HG03460 (cell line): ENCODE data around the gene MEIS2.

Source experiments
- ATAC-seq: cut with Tn5 transposase; IDR thresholded peaks from one replicate; pipeline ENCODE4 v1.9.1; 2021; ENCODE audit not compliant: unreplicated experiment

MEIS2 gene

DNA sequence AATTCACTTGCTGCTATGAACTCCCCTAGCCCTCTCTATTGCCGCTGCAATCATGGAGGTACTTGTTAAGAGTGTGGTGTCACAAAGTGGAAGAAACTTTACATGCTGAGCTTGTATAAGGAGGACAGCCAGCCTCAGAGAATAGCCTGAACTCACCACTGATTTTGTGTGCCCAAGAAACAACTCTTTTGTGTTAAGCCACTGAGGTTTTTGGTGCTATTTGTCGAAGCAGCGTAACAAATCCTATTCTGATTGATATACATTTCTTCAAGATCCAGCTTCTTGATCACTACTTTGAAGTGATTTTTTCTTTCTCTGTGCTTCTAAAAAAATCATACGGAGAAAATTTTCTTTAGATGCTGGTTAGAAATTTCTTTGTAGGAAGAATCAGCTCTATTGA, 132.4 kb downstream of the MEIS2 start:
- no peak for ATAC-seq

DNA sequence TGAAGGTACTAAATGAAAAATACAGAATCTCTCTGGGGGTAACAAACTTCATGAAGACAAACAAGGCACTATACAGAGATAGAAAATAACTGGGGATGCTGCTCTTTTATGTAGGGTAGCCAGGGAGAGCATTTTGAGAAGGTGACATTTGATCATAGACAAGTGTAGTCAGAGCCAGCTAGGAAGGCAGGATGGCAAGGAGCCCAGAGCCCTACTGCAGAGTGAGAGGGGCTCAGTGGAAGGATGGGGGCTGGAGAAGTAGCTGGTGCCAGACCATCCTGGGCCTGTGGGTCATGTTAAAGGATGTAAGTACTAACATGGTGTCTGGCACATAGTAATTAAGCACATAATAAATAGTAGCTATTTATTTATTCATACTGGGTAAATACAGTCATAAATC, 133.6 kb downstream of the MEIS2 start:
- no peak for ATAC-seq

DNA sequence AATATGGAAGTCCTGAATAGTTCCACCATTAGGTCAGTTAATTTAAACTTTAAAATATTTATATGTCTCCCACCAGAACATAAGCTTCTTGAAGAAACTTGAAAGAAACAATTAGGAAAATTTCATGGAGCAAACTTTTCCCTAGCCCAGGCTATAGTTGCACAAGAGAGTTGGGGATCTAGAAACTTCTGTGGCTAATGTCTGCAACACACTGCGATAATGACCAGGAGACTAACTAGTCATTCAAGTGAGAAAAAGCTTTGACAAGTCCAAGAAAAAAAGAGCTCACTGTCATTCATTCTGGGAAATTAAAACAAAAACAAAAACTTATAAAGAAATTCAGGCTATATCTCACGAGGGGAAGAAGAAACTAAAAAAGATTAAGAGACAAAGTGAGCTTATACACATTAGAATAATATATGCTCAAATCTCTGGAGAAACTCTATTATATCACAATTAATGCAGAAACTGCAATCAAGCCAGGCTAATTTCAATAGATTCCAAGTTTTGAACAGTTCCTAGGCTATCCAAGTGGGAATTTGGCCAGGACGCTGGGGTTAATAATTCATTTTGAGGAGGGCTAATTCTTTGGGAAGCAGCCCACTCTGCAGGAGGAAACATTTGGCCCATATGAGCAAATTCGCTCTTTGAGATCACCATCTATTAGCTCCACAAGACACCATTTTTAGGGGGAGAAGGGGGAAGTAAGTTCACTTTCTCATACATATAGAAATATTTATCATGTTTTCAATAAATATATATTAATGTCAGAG, 134.6 kb downstream of the MEIS2 start:
- no peak for ATAC-seq

DNA sequence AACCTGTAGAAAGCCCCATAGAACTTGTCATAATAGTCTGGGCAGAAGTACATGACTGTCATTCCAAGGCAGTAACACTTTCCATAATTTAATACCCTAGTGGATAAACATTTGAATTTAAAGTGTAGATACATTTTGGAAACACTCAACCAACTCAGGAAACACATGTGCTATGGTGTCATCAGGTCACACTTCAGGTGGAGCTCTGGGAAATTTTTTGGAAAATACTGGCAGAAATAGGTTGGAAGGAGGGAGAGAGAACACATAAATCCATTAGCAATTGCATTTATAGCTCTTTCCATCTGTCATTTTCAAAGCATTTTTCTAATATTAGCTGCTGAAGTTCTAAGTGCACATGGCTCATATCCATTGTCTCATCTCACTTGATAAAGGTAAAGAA, 135.7 kb downstream of the MEIS2 start:
- ATAC-seq: no peak

DNA sequence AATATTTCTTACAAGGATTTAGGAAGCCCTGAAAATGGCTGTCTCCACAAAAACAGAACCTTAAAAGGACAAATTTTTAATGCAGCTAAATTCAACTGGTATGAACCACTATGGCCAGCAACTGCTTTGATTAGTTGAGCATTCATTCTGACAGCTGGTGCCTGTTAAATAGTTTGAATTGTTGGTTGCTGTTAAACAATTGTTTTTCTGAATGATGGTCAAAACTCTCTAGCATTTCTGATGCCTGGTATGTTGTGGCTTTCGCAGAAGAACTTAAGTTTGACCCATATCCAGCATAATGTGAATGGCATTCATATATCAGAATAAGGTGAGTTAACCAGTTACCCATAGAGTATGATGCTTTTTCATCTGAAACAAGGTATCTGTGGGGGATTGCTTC, 138.4 kb downstream of the MEIS2 start:
- no peak for ATAC-seq

DNA sequence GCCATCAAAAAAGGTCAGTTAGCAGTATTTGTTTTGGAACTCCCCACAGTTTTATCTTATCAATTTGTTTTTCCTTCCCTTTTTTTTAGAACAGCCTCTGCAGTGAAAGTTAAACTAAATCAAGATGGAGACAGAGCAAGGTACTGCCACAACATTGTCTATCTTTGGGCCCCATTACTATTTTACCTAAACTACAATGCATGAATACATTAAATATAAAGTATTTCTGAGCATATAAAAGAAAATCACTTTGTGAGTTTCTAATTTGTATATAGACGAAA, 139.5 kb downstream of the MEIS2 start:
- no peak for ATAC-seq

DNA sequence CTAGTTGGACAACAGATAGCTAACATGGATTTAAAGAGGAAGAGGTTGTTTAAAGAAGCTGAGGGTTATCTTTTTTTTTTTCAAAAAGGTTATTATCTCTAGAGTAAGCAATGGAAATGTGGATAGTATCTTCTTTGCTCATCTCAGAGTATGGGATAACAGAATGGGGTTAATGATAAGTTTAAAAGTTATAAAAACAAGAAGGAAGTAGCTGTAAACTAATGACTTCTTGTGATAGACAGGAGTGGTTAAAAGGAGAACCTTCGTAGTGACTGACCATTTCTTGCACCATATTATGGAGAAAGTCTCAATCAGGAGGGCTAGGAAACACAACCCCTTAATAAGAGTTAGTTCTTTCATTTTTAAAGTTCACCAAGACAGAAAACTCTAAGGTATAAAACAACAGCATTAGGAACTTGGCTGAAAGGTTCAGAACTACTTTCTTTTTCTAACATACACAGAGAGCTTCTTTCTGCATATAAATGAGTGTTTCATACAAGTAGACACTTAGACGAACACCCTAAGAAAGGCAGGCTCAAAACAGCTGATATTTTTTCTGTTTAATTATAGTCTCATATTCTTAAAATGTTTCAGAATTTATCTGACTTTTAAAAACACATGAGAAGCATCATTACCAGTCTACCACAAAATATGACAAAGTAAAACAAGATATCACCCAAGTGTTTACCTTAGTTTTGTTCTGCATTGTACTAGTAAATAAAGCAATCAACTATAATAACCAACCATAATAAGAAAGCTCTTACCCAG, 140.0 kb downstream of the MEIS2 start:
- no peak for ATAC-seq

DNA sequence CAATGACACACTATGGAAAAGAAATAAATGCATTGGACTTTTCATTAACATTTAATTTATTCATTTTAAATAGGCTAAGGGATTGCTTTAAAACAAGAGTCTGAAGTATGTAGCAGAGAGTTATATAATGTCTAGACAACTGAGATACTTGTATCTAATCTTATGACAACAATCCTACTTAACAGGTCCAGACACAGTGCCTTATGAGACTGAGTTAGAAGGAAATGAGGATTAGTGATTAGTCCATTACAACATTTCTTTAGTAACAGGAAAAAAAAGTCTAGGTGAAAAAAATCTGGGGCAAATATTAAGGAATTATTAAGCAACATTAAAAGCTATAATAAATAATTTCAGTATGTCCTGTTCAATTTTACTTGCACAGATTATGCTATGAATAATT, 140.6 kb downstream of the MEIS2 start:
- no peak for ATAC-seq

DNA sequence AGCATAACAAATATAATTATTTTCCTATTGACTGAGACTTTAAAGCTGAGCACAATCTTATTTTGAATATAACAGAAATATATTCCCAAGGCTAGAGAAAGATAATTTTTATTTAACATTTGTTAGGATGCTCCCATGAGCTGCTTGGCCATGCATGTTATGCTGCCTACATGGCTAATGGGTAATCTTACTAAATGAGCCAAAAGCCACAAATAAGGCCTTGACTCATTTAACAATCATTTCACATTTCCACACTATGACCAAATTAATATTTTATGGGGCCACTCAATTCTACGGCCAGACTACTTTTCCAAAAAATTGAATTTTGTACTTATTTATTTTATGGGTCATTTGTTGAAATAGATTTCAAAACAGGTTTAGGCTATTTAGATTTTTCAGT, 141.7 kb downstream of the MEIS2 start:
- ATAC-seq: no peak

DNA sequence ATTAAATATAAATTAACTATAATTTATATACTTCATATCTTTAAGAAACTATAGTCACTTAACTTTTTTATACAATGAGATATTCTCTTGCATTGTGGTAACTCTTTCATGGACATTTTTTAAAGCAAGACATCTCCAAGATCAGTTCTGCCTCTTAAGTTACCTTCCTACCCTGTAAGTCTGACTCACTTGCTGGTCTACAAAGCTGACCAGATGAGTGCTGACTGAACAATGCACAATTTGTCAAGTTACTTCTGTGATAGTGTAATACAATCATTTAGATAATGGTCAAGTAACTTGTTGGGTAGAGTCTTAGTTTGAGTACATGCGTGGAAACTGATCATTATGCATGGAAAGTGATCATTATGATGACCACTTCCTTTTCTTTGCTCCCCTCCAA, 145.9 kb downstream of the MEIS2 start:
- ATAC-seq: no peak

DNA sequence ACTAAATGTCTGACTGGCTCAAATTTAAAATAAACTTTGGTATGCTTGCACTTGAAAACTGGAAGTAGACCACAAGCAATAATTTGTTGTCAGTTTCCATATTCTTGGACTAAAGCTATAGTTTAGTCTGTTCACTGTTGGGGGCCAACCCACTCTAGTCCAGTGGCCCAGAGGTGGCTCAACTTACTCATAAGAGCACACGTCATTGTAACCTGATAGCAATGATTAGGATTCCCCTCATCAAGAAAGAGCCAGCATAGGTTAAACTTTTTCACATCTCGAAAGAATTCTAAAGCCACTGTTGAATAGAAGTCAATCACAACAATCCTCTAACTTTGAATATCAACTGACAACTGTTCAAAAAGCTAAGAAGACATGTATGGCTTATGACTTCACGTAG, 147.0 kb downstream of the MEIS2 start:
- ATAC-seq: no peak

DNA sequence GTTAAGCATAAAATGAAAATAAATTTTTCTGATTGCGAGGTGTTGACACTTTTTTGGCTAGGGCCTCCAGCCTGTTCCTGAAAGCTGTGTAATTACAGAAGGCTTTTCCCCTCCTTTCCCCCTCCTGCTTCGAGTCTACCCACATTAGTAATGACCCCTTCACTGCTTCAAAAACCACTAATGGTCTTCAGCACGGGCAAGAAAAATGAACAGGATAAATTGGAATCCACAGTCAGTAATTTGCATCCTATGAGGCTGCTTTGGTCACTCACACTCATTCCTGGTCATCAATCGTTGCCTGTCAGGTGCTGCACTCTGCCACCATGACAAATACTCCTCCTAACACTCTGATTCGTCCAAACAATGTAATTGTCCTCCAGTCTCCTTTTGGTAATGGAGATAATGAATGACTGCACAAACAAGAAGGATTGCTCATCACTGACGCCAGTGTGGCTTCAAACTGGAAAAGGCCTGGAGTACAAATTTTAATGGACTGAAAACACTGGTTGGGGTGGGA, 148.6 kb downstream of the MEIS2 start:
- no peak for ATAC-seq

DNA sequence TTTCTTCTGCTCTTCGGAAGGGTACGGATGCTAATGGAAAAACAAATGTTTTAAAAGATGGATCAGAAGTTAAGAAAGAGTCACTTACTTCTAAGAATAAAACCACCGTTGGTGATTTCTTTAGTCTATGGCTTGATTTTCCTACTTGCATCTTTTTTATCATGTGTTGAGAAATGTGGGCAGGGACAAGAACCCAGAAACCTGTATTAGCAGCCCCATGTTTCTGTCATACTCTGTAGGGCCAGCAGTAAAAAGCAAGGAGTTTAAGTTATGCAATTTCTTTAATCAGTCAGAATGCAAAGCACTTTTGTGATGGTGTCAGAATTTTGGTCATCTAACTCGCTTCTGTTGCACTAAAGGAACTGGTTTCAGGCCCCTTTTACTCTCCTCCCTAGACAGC, 150.0 kb downstream of the MEIS2 start:
- ATAC-seq: no peak

DNA sequence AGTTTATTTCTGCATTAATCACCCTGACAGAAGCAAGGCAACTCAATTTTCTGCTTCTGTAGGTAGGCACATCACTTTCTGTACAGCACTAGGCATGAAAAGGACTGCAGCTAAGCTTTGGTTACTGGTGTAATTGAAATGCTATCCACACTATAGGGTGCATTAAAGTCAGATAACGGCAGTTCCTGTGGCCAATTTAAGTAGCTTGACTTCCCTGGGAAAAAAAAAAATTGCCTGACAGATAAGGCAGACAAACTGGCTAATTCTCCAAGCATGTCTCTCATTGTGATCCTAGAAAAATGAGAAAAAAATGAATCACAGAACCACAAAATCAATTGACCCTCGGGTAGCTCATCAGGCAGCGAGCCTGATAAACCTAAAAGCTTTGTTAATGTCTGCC, 151.4 kb downstream of the MEIS2 start:
- no peak for ATAC-seq

DNA sequence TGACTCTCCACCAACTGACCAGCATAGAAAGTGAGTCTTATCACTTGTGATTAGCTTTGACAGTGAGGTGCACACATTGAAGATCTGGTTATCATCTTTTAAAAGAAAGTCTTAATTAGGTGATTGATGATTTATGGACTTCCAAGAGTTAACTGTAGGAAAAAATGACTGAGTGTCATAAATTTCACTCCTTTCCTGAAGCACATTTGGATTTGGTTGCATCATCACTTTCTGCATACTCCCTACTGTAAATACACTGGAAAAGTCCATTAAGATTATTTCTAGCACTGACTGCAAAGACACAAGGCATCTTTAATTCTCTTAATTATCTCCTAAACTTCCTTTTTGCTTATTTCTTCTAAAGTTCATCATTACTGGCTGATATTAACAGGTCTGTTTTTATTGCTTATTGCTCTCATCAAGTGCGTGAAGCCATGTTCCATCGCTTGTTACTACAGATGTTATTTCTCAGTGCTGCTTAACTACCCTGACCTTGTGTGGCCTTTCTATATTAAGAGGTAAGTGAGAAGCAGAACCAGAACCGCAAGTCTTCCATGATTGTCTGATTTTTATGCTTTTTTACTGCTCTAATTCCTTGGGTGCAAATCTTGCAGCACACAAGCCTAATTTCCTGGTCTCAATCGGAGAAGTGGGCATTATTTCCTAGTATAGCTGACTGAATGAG, 153.2 kb downstream of the MEIS2 start:
- ATAC-seq: no peak

DNA sequence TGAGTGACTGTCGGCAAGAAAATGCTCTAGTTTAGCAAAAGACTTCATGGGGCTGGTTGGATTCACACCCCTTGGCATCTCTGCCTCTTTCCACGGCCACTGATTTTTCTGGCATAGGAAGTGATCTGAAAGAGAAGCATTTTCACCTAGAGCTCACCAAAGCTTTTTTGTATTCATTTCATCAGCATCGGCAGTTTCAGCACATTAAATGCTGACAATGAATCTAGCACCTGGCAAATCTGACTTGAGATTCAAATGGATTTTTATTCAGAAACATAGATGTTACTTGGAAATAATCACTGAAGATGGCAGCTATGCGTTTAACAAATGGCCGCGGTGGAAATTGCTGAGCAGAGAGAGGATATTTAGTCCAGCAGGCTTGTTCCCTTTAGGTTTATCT, 155.9 kb downstream of the MEIS2 start:
- no peak for ATAC-seq

DNA sequence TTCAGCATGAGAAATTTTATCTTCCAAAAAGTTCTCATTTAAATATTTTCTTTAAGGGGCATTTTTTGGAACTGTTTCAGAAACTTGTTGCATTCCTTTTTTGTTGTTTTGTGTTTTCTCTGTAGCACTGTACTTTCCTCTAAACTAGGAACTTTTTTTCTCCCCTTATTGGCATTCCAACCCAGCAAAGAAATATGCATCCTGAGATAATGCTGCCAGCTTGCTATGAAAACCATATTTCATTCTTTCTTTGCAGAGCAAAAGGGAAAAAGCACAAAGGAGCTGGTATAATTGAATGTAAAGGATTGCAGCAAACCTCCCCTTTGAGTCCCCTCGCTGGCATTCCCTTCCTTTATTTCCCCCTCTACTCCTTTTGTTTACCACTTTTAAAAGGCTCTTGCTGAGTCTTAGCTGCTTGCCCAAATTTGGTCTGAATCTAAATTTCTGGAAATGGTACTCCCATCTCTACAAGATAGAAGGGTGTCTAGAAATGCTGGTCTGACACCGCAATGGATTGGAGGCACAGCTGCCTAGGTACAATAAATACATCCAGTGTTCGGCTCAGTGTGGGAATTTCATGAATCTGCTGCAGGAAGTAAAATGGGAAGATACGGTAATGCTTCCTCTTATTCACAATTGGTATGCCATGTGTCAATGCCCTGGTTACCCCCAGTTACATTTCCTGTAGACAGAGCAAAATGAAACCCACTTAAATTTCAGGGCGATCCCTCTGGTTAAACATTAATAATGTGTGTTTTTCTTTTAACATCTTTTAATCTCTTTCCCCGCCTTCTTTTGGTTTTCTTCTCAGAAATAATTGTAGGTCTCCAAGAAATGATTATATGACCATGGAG, 156.6 kb downstream of the MEIS2 start:
- no peak for ATAC-seq

DNA sequence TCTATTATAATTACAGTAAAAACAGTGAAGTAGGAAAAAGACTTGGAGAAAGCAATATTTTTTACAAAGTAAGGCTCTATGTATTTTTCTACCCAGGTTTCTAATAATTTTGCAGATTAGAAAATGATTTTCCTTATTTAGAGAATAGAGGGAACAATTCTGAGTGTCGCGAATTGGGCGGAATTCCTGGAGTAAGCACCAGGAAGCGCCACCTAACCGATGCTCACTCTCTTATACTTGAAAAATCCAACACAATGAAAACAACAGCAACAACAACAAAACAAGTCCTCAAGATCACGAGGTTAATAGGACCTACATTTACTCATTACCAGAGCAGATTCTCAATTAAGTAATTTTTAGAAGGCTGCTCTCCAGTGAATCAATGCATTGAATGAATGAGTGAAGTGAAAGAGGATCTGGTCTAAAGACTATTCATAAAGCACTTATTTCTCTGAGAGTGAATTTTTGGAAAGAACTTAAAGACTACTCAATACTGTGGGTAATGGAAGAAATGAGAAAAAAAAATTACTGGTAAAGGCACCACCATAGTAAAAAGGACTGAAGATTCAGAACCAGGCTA, 158.0 kb downstream of the MEIS2 start:
- ATAC-seq: no peak

DNA sequence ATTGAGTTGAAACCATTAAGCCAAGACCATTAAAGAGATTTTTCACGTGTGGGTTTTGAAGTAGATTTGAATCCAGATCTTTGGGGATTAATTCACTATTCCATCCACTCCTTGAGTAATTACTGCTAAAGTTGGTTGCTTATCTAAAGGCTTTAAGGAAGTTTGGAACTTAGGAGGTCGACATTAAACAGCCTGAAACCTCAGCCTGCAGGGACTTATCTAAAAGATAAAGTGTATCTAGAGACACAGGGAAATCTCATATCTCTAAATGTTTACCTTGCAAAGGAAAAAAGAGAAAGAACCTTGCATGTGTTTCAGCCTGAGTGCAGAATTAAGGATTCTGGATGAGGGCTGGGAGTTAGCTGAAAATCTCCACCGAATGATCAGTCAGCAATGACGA, 158.6 kb downstream of the MEIS2 start:
- ATAC-seq: no peak

DNA sequence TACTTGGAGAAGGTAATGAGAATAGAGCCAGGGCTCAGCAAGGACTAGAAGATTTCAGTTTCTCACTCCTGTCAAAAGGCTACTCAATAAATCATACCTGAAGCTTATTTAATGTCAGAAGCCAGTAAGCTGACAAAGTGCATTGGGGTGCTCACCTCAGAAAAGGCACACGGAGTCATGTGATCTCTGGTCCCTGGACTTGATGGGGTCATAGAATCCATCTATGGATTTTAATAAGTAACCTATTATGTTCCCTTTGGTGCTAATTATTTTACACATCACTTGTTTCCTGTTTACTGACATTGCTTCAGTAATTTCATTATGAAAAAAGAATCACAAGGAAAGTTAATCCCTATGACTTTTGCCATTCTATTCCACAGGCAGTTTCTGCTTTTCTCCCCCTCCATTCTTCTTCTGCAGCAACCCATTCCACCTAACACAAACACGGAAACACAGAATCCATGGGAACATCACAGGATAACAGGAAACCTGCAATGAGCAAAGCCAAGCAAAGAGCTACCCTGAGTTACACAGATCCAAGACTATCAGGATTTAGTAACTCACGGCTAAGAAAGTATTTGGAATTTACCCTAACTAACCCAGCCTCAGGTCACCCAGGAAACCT, 159.6 kb downstream of the MEIS2 start:
- no peak for ATAC-seq
